ENCODE measurements around the gene P2RY14. TPM values are rescaled to one million over a fixed set of nuclear protein-coding genes. Genes with fewer than 3 reads are reported as not detected.

The P2RY14 gene
- total RNA-seq, 1 donor from 2014 or later = 1.5 TPM

DNA sequence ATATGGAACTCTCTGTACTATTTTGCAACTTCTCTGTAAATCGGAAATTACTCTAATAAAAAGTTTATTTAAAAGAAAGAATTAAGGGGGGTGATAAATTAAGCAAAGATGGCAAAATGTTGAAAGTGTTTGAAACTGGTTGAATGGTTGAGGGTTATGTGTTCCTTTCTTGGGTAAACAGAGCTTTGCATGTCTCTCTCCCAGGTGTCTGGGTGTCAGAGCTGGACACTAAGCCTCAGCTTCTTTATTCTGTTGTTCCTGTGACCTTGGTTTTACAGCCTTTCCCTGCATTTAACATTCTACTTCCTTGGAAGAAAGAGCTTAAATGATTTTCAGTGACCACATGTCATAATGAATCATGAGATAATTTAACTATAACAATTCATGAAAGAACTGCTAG is 82.5 kb downstream of the P2RY14 start:
- Mint-ChIP-seq H3K27ac (no peak overlapping the region), H3K4me3 (no peak overlapping the region), H3K4me1 (no peaks in the 10 kb centered on the region), H3K36me3 (ENCODE audit: low read depth) (no peaks in the 10 kb centered on the region), H3K9me3 (no peaks in the 10 kb centered on the region), H3K27me3 (no peaks in the 10 kb centered on the region)
- intact Hi-C loops (cut with micrococcal nuclease) = no loop called here
- no peak for DNase-seq
- ATAC-seq (ENCODE audit: low read depth) = no peak
- POLR2A ChIA-PET = no interaction called here
- CTCF ChIA-PET = interaction anchor here (1.2 kb wide), 1 partner anchor 12 kb away, joined by 3 read pairs; no protein-coding TSS in a partner anchor
- TF ChIP-seq, protein P1, sequence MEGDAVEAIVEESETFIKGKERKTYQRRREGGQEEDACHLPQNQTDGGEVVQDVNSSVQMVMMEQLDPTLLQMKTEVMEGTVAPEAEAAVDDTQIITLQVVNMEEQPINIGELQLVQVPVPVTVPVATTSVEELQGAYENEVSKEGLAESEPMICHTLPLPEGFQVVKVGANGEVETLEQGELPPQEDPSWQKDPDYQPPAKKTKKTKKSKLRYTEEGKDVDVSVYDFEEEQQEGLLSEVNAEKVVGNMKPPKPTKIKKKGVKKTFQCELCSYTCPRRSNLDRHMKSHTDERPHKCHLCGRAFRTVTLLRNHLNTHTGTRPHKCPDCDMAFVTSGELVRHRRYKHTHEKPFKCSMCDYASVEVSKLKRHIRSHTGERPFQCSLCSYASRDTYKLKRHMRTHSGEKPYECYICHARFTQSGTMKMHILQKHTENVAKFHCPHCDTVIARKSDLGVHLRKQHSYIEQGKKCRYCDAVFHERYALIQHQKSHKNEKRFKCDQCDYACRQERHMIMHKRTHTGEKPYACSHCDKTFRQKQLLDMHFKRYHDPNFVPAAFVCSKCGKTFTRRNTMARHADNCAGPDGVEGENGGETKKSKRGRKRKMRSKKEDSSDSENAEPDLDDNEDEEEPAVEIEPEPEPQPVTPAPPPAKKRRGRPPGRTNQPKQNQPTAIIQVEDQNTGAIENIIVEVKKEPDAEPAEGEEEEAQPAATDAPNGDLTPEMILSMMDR (IDR thresholded peaks at IDR 0.05) = no peak

DNA sequence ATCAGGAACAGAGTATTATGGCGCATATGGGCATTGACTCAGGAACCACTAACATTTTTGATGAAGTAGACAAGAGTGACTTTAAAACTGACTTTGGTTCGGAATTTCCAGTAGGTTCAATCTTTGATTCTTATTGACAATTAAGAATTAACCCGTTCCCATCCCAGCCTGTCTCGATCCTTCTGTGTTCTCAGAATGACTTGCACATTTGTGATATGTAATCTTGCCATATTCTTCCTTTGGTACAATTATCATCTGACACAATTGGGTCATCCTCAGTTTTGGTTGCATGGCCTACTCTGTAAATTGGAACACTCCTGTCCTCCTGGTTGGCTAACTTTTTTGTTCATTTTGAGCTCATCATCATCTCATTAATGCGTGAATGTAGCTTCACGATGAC is 85.8 kb downstream of the P2RY14 start:
- Mint-ChIP-seq H3K4me1 (no peaks in the 10 kb centered on the region), H3K27me3 (no peaks in the 10 kb centered on the region), H3K27ac (no peak overlapping the region), H3K36me3 (ENCODE audit: low read depth) (no peaks in the 10 kb centered on the region), H3K9me3 (no peaks in the 10 kb centered on the region), H3K4me3 (no peak overlapping the region)
- CTCF ChIA-PET = no interaction called here
- DNase-seq = no peak
- TF ChIP-seq, protein P1 (IDR thresholded peaks at IDR 0.05) = no peak
- no peak for ATAC-seq (ENCODE audit: low read depth)
- POLR2A ChIA-PET = no interaction called here
- intact Hi-C loops (cut with micrococcal nuclease) = no loop called here

DNA sequence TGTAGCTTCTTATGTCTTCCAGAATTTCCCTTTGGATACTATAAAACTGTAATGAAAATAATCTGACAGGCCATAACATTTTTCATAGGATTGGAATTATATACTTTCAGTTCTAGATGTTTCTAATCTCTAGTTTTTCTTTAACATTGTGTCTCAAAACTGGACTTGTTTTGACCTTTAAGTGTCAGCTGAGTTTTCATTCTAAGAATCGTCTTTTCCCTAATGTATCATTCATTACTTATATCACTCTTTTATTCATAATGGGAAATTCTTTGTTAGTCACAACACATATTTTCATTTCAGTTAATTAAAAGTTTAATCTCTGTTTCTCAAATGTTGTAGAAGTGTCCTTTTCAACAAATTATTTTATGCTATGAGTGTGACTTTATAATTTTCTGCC is 87.2 kb downstream of the P2RY14 start:
- DNase-seq = no peak
- Mint-ChIP-seq H3K27me3 (no peaks in the 10 kb centered on the region), H3K36me3 (ENCODE audit: low read depth) (no peaks in the 10 kb centered on the region), H3K4me1 (no peaks in the 10 kb centered on the region), H3K4me3 (no peak overlapping the region), H3K9me3 (no peaks in the 10 kb centered on the region), H3K27ac (no peak overlapping the region)
- POLR2A ChIA-PET = no interaction called here
- no peak for ATAC-seq (ENCODE audit: low read depth)
- CTCF ChIA-PET = no interaction called here
- intact Hi-C loops (cut with micrococcal nuclease) = no loop called here
- TF ChIP-seq, protein P1 (IDR thresholded peaks at IDR 0.05) = no peak

DNA sequence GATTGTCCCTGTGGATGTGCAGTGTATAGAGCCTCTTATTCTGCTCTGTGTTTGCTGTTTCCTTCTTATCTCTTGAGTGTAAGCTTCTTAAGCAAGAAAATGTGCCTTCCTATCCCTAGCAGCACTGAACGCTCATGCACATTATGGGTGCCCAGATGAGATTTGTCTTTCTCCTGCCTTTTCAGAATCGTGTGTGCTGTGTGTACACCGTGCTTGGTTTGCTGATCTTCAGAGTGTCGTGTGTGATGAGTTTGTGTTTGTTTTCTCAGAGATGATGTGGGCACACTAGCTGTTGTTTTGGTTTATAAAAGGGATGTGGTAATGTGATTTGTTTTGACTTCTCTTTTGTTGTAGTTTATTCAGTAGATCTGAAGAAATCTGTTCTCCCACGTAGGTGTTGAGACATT is 95.1 kb downstream of the P2RY14 start:
- H3K4me3 Mint-ChIP-seq = no peak overlapping the region
- DNase-seq (no peak), ATAC-seq (ENCODE audit: low read depth) (no peak)
- CTCF ChIA-PET = interaction anchor here (1.1 kb wide), 1 partner anchor 36 kb away, joined by 3 read pairs; no protein-coding TSS in a partner anchor
- H3K9me3 Mint-ChIP-seq = no peaks in the 10 kb centered on the region
- no peaks in the 10 kb centered on the region for H3K4me1 Mint-ChIP-seq
- H3K27me3 Mint-ChIP-seq = no peaks in the 10 kb centered on the region
- no peak overlapping the region for H3K27ac Mint-ChIP-seq
- TF ChIP-seq, protein P1 (IDR thresholded peaks at IDR 0.05) = no peak
- POLR2A ChIA-PET = no interaction called here
- intact Hi-C loops (cut with micrococcal nuclease) = no loop called here
- no peaks in the 10 kb centered on the region for H3K36me3 Mint-ChIP-seq (ENCODE audit: low read depth)

DNA sequence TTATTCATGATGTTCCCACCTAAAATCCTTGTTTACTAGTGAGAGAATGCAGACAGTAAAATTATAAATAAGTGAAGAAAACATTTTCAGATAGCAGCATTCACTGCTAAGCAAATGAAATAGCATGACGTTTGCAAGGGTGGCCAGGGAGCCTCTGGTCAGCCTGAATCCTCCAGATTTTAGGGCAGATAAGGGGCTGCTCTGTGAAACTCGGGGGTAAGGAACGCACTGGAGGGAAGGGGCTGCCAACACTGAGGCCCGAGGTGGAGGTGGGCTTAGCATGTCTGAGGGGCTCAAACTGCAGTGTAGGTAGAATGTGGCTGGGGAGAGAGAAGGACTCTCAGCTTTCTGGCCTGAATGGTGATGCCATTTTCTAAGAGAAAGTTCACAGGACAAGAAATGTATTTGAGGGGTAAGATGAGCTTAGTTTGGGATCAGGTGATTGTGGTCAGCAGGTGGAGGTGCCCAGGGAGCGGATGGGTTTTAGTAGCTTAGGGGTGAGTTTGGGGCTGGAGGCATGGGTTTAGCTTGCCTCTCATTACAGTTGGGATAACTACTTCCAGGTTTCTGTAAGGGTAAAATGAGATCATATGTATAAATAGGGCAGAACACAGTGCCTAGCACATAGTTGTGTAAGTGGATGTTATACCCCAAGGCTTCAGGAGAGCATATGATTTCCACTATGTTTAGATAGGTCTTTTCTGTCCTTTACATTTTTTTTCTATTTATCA is 95.8 kb downstream of the P2RY14 start:
- H3K4me3 Mint-ChIP-seq = no peak overlapping the region
- no peaks in the 10 kb centered on the region for H3K9me3 Mint-ChIP-seq
- H3K4me1 Mint-ChIP-seq = no peaks in the 10 kb centered on the region
- no peaks in the 10 kb centered on the region for H3K27me3 Mint-ChIP-seq
- ChIA-PET CTCF (interaction anchor here (1.1 to 1.8 kb wide), 3 partner anchors 14 to 100 kb away, joined by 3 to 6 read pairs (median 3); no protein-coding TSS in a partner anchor), POLR2A (no interaction called here)
- DNase-seq (no peak), ATAC-seq (ENCODE audit: low read depth) (no peak)
- TF ChIP-seq, protein P1 (IDR thresholded peaks at IDR 0.05) = no peak
- intact Hi-C loops (cut with micrococcal nuclease) = no loop called here
- H3K36me3 Mint-ChIP-seq (ENCODE audit: low read depth) = no peaks in the 10 kb centered on the region
- no peak overlapping the region for H3K27ac Mint-ChIP-seq
